Measurements from ENCODE around the gene RBM20.
"Not testable (repeated sequence)": the region's sequence is repeated elsewhere in the genome, so short reads cannot be mapped to it uniquely, and the experiment has no call there.

RBM20 gene

DNA sequence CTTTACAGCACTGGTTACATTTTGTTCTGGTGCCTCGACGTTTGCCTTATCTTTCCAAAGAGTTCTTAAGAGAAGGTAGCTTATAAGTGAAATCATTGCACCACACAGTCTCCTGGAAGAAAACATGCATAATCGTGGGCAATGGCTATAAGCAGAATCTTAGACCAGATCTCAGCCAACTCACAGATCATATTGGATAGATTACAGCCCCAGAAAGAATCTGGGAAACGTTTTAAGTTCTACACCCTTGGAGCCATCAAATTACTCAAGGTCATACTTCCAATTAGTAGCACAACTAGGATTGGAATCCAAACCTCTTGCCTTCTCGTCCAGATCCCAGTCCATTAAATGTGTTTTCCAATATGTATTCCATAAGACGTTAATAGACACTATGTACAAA is 218.8 kb downstream of the RBM20 start:
- no peak for DNase-seq (ENCODE audit: low spot score)
- in situ Hi-C loops (cut with MboI; ENCODE audit: low pct_unique_long_range_greater_than_20kb, low sequenced_read_pairs, unreplicated experiment) = no loop called here
- TF ChIP-seq CTCF (IDR thresholded peaks at IDR 0.05; ENCODE audit: extremely low read depth, insufficient read depth, missing control alignments) = no peak

DNA sequence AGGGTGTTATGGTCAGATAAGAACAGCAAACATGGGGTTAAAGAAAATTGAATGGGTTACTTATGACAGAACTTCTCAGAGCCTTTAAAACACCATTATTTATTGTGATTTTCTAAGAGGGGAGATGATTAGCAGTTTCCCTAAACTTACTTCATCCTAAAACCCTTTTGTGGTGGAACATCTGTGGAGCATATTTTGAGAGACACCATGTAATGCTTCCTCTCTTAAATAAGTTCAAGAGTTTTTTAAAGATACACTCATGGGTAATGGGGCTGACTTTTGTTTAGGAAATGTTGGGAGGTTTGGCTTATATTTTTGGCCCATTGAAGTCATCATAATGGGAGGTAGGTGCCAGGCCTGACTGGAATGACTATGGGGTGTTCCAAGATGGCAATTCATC is 219.2 kb downstream of the RBM20 start:
- in situ Hi-C loops (cut with MboI; ENCODE audit: low pct_unique_long_range_greater_than_20kb, low sequenced_read_pairs, unreplicated experiment) = no loop called here

GRCh38 chr10:110863956-110864355 is 219.8 kb downstream of the RBM20 start:
- TF ChIP-seq CTCF (IDR thresholded peaks at IDR 0.05; ENCODE audit: extremely low read depth, insufficient read depth, missing control alignments) = no peak
- DNase-seq (ENCODE audit: low spot score) = no peak
- in situ Hi-C loops (cut with MboI; ENCODE audit: low pct_unique_long_range_greater_than_20kb, low sequenced_read_pairs, unreplicated experiment) = no loop called here

More for the DNA sequence above, 219.2 kb downstream of the RBM20 start:
- TF ChIP-seq CTCF (IDR thresholded peaks at IDR 0.05; ENCODE audit: extremely low read depth, insufficient read depth, missing control alignments) = no peak
- no peak for DNase-seq (ENCODE audit: low spot score)

DNA sequence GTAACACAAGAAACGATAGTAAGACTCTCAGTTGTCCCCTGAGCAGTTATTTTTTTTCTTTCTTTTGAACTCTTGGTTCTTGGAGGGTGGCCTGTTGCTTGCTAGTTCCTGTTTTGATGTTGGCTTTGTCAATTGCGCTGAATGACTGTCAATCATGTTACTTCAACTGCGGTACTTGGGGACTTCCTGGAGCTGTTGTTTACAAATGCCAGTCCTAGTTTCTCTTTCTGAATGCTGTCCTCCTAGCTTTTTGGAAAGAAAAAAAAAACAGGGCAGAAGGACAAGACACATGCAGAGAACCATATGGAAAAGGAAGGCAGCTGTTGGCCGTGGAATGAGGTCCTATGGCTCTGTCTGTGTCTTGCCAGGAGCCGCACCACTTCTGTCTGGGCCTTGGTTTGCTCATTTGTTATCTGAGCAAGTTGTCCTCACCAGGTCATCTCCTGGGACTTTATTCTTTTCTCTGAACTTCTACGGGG is 220.6 kb downstream of the RBM20 start:
- DNase-seq (ENCODE audit: low spot score) = no peak
- TF ChIP-seq CTCF (IDR thresholded peaks at IDR 0.05; ENCODE audit: extremely low read depth, insufficient read depth, missing control alignments) = no peak
- in situ Hi-C loops (cut with MboI; ENCODE audit: low pct_unique_long_range_greater_than_20kb, low sequenced_read_pairs, unreplicated experiment) = no loop called here

GRCh38 chr10:110865186-110865808 is 221.2 kb downstream of the RBM20 start:
- TF ChIP-seq CTCF (IDR thresholded peaks at IDR 0.05; ENCODE audit: extremely low read depth, insufficient read depth, missing control alignments) = no peak
- in situ Hi-C loops (cut with MboI; ENCODE audit: low pct_unique_long_range_greater_than_20kb, low sequenced_read_pairs, unreplicated experiment) = no loop called here
- DNase-seq (ENCODE audit: low spot score) = no peak

DNA sequence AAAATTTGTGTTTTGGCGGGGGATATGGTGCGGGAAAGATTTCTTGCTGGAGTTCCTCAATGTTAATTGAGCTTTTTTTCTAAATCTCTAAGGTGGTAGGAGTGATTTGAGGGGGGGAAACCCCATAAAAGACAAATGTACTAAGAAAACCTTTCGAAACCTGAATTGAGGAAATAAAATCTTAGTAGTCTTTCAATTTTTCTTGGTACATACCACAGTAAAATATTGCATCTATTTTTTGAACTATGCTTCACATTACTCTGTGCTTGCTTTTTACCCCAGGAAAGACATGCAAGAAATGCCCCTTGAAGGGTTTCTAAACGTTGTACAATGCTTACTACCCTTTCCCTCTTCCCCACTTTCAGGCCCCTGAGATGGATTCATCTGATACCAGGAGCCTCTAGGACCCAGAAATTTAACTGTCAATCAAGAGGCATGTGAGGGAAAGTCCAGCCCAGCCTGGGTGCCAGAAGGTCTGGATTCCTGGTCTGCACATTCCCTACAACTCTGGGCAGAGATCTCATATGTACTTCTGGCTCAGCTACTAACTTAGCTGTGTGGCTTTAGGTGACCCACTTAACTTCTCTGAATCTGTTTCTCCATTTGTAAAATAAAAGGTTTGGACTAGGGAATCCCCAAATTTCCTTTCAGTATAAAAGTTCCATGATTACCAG is 221.8 kb downstream of the RBM20 start:
- in situ Hi-C loops (cut with MboI; ENCODE audit: low pct_unique_long_range_greater_than_20kb, low sequenced_read_pairs, unreplicated experiment) = no loop called here
- no peak for DNase-seq (ENCODE audit: low spot score)
- no peak for TF ChIP-seq CTCF (IDR thresholded peaks at IDR 0.05; ENCODE audit: extremely low read depth, insufficient read depth, missing control alignments)

DNA sequence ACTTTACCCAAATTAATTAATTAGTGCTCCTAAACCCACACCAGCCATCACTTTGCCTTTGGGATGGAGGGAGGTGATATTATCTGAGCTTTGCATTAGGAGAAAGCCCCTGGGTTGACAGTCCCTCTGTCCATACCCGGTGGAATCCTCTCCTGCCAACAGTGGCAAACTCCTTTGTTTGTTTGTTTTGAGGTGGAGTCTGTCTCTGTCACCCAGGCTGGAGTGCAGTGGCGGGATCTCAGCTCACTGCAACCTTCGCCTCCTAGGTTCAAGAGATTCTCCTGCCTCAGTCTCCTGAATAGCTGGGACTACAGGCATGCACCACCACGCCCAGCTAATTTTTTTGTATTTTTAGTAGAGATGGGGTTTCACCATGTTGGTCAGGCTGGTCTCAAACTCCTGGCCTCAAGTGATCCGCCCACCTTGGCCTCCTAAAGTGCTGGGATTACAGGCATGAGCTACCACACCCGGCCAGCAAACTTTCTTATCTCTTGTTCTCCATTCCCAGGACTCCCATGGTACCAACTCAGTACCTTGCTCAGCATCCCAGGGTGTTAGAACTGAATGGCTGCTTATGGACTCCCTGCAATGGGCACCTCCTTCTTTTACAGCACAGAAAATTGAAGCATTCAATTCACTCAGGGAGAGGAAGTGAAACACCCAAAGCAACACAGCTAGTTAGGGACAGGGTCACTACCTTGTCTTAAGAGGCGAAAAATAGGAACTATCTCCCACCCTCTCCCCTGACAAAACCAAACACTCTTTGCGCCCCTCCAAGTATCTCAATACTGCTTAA is 223.1 kb downstream of the RBM20 start:
- DNase-seq (ENCODE audit: low spot score) = not testable (repeated sequence)

More for the DNA sequence above, 223.1 kb downstream of the RBM20 start:
- in situ Hi-C loops (cut with MboI; ENCODE audit: low pct_unique_long_range_greater_than_20kb, low sequenced_read_pairs, unreplicated experiment) = not testable (repeated sequence)
